C4-2B (cell line): Measurements from ENCODE around the gene TTC6.

Experiments
- CTCF ChIP-seq: fragments of 450-650 bp; conservative IDR thresholded peaks from 2 replicates; pipeline ENCODE4 v1.5.1; 2017; ENCODE audit warnings: mild to moderate bottlenecking
- ZFX ChIP-seq: fragments of 450-650 bp; IDR thresholded peaks from 2 replicates; pipeline ENCODE4 v1.6.1; 2017

DNA sequence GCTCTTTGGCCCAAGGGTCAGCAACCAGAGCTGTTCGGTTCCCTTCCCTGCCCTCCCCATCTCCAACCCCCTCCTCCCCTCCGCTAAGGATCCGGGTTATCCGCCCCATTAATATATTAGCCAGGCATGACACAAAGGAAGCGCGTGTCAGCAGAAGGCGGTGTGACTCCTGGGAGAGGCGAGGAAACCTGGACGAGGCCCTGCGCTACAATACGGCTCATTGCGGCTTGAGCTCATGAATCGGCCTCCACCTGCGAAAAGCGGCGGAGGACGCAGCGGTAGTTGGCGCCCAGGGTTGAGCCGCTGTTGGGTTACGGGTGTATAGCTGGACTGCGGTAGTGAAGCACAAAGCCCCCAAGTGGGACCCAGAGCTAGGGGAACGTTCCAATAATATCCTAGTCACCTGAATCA lies 10.3 kb upstream of the TTC6 start:
- TF ChIP-seq CTCF (no peak), ZFX (no peak)
